HG03469 (cell line): ENCODE measurements around the gene RAD51AP2.
A peak's percentile ranks its signal among the peaks of the same experiment; 100 is the strongest.
"Not testable (repeated sequence)": the region's sequence is repeated elsewhere in the genome, so short reads cannot be mapped to it uniquely, and the experiment has no call there.

Experiments
- ATAC-seq: cut with Tn5 transposase; IDR thresholded peaks from one replicate; pipeline ENCODE4 v1.9.1; 2021; ENCODE audit warnings: mild to moderate bottlenecking, moderate library complexity, moderate number of reproducible peaks; ENCODE audit not compliant: unreplicated experiment

RAD51AP2 gene

DNA sequence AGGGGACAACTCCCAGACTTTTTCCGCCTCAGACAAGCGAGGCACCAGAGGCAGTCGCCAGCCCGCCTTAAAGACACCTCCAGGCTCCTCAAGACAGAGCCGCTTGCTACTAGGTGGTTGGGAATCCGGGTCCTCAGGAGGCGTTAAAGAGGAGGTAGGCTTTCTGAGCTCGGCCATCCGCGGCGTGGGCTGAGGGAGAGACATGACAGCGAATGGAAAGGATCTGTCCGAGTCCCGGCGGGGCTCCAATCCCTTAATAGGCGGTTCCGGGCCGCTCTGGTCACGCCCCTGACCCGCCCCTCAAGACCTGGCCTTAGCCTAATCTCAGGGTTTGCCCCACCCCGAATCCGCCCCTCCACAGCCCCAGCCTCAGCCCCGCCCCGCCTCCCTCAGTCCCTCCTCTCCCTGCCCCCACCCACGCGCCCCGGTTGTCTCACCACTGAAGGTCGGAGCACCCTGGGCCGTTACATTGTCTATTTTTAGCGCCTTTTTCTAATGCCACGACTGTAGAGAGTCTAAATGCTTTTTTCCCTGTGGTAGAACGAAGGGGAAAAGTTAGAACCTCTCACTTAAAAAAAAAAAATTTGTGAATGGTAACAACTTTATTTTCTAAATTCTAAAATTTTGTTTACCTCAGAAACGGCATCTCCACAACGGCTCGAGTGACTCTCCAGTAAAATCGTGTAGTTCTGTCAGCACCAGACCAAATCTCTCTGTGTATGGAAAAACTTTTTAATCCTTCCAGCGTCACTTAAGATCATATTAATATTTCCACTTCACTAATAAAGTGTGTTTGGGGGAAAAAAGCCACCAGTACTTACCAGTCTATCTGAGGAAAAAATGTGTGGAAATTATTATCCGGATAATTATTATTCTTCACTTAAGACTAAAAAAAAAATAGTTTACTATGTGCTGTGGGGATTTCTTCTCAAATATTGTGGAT, at the start of gene RAD51AP2:
Gene RAD51AP2 (minus strand): TSS at position 229 of the 943 bp plus-strand sequence. CDS start 25 bp downstream, at position 204.
- ATAC-seq, result peak; percentile 68

- not testable (repeated sequence) for ATAC-seq
Observed at GRCh38 chr2:17565726-17566125, 47.5 kb upstream of the RAD51AP2 start.

DNA sequence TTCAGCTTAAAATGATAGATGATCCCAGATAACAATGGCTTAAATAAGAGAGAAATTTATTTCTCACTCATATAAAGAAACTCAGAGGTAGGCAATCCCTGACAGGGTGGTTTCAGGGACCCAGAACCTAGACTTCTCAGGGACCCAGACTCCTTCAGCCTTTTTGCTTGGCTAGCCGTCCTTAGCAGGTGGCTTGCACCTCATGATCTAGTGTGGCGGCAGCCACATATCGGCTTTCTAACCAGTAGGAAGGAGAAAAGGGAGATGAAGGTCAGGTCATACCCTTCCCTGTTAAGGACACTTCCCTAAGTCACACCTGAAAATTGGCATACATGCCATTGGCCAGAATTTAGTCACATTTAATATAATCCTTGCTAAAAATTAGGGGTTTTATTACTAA, 40.6 kb upstream of the RAD51AP2 start:
- no peak for ATAC-seq

GRCh38 chr2:17558053-17558452, 39.8 kb upstream of the RAD51AP2 start:
- no peak for ATAC-seq

GRCh38 chr2:17557596-17557995, 39.4 kb upstream of the RAD51AP2 start:
- ATAC-seq, result no peak

DNA sequence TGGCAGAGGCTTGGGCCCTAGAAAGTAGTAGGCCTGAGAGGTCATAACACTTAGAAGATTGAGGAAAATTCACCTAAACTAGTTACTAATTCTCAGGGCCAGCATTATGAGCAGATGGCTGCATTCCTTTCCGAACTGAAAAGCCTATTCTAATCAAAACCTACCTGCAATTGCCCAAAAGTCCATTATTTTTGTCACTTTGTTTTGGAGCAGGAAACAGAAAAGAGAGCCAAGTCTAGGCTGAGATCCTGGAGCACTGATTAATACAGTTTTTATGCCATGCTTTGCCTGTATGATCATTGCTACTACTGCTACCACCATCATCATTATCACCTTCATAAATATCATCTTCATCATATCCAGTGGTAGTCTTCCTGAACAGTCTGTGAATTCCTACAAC, 36.9 kb upstream of the RAD51AP2 start:
- ATAC-seq, result no peak

DNA sequence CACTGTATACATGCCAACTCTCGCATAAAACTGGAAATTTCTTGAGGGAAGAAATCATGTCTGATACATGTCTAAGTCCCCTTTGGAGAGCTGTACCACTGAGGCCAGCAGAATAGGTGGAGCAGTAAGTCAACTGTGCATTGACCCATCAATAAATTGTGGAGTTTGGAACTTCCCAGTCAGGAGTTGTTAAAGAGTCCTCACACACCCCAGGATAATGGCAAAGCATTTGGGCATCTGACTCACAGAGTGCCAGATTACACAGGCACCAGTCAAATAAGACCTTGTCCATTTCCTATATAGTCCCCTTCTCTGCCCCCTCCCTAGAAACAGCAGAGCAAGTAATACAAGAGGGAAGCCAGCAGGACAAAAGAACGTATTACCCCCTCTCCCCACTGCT, 32.7 kb upstream of the RAD51AP2 start:
- ATAC-seq, result no peak

DNA sequence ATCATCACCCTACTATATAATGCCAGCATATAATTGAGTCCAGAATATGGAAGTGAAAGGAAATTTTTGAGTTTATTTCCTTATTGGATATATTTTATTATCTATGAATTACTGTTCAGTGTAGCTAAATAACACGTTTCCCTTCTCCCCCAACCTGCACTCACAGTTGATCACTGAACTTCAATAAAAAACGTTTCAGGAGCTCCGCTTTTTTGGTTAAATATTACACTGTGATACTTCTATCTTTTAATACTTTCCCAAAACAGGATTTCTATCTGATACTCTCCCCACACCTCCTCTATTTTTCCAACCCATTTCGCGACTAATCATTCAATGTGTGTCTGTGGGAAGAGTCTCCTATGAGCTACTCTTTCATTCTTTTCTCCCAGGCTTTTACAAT, 29.5 kb upstream of the RAD51AP2 start:
- no peak for ATAC-seq

GRCh38 chr2:17547237-17547636, 29.0 kb upstream of the RAD51AP2 start:
- ATAC-seq, result no peak

- ATAC-seq, result no peak
Observed at GRCh38 chr2:17545680-17546613, 27.7 kb upstream of the RAD51AP2 start.

DNA sequence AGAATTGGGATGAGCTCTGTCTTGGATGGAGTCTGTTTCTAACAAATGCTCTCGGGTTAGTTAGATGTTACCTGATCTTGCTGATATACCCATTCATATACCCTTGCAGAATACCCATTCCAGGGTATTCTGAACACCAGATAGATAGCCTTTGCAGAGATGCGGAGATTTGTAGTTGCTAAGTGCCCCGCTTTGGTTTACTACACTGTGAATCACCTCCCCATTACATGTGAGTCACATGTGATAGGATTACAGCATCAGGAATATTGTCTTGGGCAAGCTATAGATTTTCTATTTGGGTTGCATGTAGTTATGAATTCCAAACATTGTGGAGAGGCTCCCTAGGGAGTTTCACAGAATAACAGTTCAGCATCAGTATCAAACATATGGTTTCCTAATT, 26.0 kb upstream of the RAD51AP2 start:
- no peak for ATAC-seq

- ATAC-seq, result no peak
Observed at GRCh38 chr2:17543848-17544247, 25.6 kb upstream of the RAD51AP2 start.

DNA sequence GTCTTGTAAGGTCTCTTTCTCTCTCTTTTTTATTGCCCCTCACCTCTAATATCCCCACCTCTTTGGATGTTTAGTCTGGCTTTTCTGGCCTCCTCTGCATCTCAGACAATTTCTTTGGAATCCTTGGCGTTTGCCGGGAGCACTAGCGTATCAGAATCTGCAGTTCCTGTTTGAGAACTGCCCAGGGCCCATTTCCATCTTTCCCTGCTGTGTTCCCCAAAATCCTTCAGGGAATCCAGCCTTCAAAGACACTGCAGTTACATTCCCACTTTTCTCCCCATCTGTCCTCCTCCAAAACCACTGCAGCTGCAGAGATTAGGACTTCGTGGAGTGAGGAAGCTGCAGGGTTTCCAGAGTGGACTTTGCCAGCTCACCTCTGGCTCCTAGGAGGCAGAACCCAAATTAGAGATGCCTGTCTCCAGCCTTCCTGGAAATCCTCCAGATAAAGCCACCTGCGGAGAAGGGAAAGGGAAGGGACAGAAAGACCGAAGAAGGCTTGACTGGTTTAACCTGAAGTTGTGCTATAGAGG, 25.0 kb upstream of the RAD51AP2 start:
- ATAC-seq, result no peak

DNA sequence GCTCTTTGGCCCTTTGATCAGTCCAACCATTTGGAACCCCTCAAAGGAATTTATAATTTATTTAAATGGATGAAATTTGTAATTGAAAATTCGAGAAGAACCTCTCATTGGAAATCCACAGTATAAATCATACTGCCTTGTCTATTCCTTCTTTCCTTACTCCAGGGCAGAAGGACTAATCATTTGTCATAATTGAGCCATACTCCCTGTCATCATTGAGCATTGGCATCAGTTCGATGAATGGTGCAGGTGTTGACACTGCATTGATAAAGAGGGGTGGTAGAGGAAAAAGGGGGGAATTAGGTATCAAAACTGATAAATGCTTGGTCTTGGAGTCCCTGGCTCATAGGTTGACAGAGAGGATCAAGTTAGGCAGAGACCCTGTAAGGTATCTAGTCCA, 24.2 kb upstream of the RAD51AP2 start:
- no peak for ATAC-seq

DNA sequence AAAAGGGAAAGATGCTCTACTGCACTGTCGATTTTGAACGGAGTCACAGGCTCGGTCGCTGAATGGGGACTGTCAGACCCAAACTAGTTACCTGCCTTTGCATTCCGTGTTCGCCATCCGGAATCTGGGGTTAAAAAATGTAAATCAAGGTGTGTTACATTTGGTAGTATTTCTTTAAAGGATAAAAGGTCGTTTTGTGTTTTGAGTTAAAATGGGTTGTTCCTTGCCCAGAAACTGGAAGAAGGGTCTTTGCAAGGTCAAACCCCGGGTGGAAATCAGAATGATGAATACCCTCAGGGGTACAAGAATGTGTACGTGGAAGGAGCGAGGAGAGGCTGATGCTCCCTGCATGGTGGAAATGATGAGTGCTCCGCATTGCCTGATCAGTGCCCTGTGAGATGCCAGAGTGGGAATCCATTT, 23.3 kb upstream of the RAD51AP2 start:
- ATAC-seq, result no peak

DNA sequence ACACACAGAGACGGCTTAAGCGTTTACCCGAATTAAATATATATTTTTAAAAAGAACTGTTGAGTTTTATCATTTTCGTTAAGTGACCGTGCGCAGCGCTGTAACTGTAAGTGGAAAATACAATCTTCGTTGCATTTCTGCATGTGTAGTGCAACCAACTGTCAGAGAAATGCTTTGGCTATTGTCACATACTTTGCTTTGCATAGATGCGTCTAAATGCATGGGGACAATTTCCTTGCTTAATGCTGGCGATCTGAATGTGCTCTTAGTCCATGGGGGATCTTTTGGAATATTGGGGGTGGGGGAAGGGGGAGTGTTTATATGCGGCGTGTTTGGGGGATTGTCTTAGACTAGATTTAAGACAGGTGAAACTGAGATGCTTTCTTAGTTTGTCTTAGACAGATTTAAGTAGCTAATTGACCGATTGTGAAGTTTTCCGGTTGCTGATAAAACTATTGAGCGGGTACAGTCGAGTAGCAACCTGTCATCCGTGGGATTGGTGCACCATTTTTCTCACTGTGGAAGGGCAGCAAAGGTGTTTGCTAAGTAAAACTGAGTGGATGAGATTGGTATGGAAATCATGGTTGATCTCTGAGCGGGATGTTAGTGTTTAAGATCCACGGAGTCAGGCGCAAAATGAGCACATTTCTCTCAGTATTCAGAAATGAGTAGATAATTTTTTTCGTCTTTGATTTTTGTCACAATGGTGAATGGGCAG, 22.7 kb upstream of the RAD51AP2 start:
- no peak for ATAC-seq

DNA sequence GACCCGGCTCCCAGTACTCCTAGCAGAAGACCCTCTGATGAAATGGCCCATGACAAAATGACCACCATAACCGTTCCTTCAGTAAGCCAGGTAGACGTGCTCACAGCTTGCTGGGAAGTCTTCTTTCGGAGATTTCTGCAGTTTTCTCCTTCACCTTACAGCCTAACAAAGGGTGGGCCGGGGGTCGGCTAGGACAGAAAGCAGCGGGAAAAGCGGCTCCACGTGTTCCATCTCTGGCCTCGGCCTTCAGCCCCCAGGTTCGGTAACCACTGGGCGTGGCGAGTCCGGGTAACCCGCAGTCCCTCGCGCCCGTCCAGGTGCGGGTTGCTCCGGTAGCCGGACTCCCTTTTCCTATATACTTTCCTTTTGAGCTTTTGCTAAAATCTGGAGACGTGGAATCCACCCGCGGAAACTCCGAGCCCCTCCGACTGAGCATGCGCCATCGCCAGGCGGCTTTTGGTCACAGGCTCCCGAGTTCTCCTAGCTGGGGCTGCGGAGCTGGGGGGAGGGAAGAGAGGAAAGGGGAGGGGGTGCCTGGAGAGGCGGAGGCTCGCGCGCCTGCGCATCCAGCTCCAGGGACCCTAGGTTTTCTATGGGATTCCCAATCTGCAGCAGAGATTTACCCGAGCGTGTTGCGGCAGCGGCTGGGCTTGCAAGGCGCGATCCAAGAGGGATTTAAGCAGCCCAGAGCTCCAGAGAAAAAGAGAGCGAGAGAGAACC, 22.0 kb upstream of the RAD51AP2 start, which contains the start of gene VSNL1:
Gene VSNL1 (plus strand): TSS at position 604 of the 720 bp plus-strand sequence. CDS start 51,379 bp downstream, outside the sequence.
- ATAC-seq, result no peak

DNA sequence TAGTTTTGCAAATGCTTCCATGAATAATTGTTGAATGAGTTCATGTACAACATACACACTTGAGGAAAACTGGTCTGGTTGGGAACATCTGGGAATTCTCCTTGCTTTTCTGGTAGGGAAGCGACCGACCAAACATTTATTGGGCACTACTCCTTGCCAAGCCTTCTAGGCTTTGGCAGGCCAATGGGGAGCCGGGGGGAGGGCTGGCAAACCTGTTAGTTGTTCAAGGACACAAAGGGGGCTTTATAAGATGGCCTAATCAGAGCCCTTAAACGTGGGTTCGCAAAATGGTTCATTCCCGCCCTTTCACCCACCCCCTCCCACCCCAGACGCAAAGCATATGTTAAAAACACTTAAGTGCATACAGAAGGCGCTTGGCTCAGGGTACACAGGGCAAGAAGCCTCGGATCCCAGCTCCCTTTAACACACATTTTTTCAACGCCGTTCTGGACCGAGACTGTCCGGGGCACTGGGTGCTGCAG, 21.4 kb upstream of the RAD51AP2 start:
- no peak for ATAC-seq

GRCh38 chr2:17538844-17539554, 20.8 kb upstream of the RAD51AP2 start:
- ATAC-seq, result no peak
